GM18526 (cell line): ENCODE measurements around the gene DCAF16.

Experiments used
- POLR2A ChIP-seq: IDR thresholded peaks from 3 replicates; pipeline ENCODE4 v1.6.1; 2011; ENCODE audit not compliant: insufficient read length; ENCODE audit errors: extremely low read depth

The DCAF16 gene

GRCh38 chr4:17810260-17811077, at the start of gene DCAF16, which contains the start of gene NCAPG:
Gene DCAF16 (minus strand): TSS chr4:17810757. CDS start chr4:17804141, 6,616 bp downstream.
Gene NCAPG (plus strand): TSS chr4:17810979. CDS start chr4:17811078, 99 bp downstream.
- peak; percentile 96 for TF ChIP-seq POLR2A

GRCh38 chr4:17859793-17860406, 49.3 kb upstream of the DCAF16 start:
- TF ChIP-seq POLR2A: no peak

- TF ChIP-seq POLR2A: no peak
Observed at GRCh38 chr4:17854036-17854435, 43.5 kb upstream of the DCAF16 start.

GRCh38 chr4:17851959-17852358, 41.4 kb upstream of the DCAF16 start:
- TF ChIP-seq POLR2A: no peak

- TF ChIP-seq POLR2A: no peak
Observed at GRCh38 chr4:17846266-17846665, 35.7 kb upstream of the DCAF16 start.

- TF ChIP-seq POLR2A: no peak
Observed at GRCh38 chr4:17823871-17824669, 13.5 kb upstream of the DCAF16 start.

GRCh38 chr4:17817027-17817426, 6.5 kb upstream of the DCAF16 start:
- TF ChIP-seq POLR2A: no peak

- TF ChIP-seq POLR2A: no peak
Observed at GRCh38 chr4:17816142-17816541, 5.6 kb upstream of the DCAF16 start.

- TF ChIP-seq POLR2A: no peak
Observed at GRCh38 chr4:17814140-17814539, 3.6 kb upstream of the DCAF16 start.

GRCh38 chr4:17812801-17813200, 2.2 kb upstream of the DCAF16 start:
- no peak for TF ChIP-seq POLR2A

GRCh38 chr4:17812125-17812524, 1.6 kb upstream of the DCAF16 start:
- no peak for TF ChIP-seq POLR2A

GRCh38 chr4:17811078-17811603, 584 bp upstream of the DCAF16 start:
- TF ChIP-seq POLR2A: no peak

- no peak for TF ChIP-seq POLR2A
Observed at GRCh38 chr4:17809667-17810066, 890 bp downstream of the DCAF16 start.

GRCh38 chr4:17807446-17807845, 3.1 kb downstream of the DCAF16 start:
- TF ChIP-seq POLR2A: no peak

- TF ChIP-seq POLR2A: no peak
Observed at GRCh38 chr4:17805580-17806155, 4.9 kb downstream of the DCAF16 start.
